HG02870 (cell line): ENCODE data around the gene STX1B.
"Not testable (repeated sequence)": the region's sequence is repeated elsewhere in the genome, so short reads cannot be mapped to it uniquely, and the experiment has no call there.

ENCODE experiments used
- ATAC-seq: cut with Tn5 transposase; IDR thresholded peaks from one replicate; pipeline ENCODE4 v1.9.1; 2021; ENCODE audit warnings: mild to moderate bottlenecking, moderate library complexity; ENCODE audit not compliant: unreplicated experiment

STX1B gene

DNA sequence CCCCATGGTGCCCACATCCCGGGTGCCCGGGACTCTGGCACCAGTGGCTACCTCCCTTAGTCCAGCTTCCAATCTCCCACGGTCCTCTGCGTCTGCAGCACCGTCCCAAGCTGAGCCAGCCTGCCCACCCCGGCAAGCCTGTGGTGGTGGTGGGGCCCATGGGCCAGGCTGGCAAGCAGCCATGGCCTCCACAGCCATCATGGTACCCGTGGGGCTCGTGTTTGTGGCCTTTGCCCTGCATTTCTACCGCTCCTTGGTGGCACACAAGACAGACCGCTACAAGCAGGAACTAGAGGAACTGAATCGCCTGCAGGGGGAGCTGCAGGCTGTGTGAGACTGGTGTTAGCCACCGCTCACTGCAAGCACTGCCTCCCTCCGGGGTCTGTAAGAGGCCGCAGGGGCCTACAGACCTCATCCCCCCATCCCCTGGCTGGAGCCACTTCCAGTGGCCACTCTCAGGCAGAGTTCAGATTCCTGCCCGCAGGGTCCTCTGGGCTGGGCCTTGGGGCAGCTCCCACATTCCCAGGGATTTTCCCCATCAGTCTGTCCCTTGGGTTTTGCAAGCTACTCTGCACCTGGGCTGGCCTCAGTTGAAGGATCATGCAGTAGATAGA is 56.8 kb downstream of the STX1B start:
- ATAC-seq = no peak

DNA sequence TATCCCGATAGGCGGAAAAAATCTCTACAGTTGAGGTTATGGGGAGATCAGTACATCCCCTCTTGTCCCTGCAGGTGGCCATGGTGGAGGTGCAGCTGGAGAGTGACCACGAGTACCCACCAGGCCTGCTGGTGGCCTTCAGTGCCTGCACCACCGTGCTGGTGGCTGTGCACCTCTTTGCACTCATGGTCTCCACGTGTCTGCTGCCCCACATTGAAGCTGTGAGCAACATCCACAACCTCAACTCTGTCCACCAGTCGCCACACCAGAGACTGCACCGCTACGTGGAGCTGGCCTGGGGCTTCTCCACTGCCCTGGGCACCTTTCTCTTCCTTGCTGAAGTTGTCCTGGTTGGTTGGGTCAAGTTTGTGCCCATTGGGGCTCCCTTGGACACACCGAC is 57.3 kb downstream of the STX1B start:
- ATAC-seq = no peak

DNA sequence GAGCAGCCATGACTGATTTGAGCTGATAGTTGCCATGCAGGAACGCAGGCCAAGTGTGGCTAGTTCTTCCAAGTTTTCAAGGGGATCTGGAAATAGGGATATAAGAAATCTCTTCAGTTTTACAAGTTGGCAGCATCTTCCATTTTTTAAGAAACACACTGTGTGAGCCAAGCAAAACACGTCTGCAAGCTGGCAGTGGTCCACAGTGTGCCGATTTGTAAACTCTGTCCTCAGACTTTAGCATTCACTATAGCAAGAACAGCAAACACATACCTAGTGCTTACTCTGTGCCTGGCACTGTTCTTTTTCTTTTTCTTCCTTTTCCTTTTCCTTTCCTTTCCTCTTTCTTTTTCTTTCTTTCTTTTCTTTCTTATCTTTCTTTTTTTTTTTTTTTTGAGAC is 58.7 kb downstream of the STX1B start:
- ATAC-seq = no peak

DNA sequence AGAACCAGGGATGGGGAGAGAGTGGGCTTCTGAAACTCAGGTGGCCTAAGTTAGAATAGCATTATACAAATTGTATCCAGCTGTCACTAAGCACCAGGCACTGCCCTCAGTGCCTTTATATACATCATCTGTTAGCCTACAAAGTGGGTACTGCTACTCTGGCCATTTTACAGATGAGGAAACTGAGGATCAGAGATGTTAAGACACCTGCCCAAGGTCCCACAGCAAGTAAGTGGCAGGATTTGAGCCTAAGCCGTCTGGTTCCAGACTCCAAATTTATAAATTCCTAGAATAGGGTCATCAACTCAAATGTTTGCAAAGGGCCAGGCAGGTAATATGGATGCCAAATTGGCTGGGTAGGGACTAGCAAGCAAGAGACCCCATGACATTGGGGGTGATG is 59.2 kb downstream of the STX1B start:
- ATAC-seq = no peak

DNA sequence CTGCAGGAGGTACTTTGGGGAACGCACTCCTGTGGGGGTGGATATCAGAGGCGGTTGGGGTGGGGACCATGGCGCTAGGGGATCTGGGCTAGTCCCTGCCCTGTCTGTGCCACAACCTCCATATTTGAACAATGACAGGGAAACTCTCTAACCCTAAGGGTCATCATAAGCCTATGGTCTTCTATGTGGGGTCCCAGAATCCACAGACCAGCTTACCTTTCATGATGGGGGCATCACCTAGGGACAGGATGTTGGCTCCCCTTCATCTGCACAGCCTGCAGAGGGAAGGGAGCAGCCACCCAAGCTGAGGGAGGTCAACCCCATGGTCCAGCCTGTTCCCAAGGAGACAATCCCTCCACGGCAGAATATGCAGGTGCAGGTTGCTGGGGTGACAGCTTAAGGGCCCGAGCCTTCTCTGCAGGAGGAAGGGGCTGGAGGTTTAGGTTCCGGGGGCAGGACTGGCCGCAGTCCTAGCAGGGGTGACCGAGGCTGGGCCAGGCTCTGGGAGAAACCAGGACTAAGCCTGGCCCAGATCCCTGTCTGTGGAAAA is 59.8 kb downstream of the STX1B start:
- no peak for ATAC-seq

DNA sequence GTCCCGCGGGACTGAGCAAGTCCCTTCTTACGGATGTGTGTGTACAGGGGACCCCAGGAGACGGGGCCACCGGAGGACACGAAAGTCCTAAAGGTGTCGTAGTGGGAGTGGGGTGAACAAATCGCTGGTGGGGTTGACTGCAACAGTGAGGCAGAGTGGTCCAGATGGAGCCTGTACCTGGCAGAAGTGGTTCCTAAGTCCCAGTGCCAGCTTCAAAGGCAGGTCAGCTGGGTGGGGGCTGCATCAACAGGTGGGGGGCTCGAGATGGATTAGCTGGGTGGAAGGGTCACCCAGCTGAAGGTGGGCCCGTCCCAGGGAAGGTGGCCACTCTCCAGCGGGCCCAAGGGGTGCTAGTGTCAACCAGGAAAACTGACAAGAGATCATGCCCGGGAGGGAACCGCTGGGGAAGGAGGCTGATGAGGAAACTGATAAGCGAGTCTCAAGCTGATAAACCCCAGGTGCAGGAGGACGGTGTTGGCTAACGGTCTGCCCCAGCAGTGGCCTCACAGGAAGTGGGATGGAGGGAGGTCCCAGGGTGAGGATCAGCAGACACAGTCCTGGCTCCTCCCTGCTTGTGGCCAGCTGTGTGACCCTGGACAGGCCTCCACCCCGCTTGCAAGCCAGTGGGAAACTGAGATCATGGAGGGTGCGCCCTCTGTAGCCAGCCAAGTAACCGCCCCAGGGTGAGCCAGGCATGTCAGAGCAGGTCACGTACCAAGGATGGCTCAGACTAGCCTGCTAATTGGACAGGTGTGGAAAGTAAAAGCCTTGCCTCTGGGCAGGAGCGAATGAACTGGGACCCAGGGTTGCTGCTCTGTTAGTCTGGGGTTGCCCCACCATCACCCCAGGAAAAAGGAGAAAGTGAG is 60.6 kb downstream of the STX1B start:
- no peak for ATAC-seq

DNA sequence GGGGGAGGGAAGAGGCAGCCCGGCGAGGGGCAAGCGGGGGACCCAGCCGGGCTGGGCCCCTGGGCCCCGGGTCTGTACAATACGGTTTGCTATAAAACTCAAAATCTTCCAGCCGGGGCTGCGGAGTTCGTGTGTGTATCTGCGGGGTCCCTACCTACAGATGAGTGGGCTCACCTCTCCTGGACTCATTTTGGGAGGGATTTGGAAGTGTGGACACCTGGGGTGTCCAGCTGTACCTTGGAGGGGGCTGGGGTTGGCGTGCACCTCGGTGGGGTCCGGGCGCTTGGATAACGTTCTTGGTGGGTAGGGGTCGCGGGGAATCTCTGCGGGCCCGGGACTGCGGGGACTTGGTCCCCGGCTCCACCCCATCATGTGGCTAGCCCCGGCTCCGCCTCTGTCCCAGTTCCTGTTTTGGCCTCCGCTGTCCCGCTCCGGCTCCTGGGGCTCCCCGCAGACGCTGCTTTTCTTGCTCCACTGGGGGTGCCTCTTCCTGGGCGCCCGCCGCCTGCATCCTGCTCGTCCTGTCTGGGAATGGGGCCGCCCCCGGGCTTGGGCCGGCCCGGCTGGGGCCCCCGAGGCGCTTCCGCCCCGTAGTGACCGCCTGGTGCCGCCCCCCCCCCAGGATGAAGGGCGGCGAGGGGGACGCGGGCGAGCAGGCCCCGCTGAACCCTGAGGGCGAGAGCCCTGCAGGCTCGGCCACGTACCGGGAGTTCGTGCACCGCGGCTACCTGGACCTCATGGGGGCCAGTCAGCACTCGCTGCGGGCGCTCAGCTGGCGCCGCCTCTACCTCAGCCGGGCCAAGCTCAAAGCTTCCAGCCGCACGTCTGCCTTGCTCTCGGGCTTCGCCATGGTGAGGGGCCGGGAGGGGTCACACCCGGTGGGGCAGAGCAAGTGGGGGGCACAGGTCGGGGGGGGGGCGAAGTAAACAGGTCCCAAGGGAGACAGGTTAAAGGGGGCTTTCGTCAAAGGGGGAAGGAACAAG is 61.5 kb downstream of the STX1B start, which contains the start of gene ORAI3:
Gene ORAI3, plus strand, starts transcription at position 402 of the 983 bp plus-strand sequence. Its CDS starts 222 bp downstream, at position 624.
- peak; percentile 59 for ATAC-seq

DNA sequence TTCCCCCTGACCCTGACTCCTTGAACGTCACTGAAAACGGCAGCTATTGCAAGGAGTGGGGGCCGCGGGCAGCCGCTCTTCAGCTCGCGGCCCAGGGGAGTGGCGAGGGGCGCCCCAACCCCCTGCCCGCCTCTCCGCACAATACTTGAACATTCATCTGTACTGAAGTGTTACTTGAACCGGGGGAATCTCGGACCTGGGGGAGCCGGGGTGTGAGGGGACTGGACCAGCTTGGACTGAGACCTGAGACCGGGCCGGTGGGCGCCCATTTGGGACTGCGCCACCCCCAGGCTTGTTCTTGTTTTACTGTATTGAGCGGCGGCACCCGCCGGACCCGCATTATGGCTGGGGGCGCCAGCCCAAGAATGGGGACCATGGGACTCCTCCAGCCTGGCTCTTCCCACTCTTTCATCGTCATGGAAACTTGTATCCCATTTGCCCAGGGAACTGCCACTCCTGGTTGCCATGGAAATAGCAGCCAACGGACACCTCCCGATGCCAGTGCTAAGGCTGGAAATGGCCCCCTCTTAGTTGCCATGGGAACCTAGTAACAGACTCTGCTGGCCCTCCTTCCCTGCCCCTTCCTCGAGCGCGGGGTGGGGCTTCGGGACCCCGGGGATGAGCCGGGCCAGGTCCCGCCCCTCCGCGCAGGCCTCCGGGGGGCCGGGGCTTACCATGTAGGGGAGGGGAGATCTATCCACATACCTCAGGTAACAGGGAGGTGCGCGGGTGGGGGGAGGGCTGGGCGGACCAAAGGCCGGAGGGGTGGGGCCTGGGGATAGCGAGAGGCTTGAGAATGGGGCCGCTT is 62.4 kb downstream of the STX1B start:
- no peak for ATAC-seq

DNA sequence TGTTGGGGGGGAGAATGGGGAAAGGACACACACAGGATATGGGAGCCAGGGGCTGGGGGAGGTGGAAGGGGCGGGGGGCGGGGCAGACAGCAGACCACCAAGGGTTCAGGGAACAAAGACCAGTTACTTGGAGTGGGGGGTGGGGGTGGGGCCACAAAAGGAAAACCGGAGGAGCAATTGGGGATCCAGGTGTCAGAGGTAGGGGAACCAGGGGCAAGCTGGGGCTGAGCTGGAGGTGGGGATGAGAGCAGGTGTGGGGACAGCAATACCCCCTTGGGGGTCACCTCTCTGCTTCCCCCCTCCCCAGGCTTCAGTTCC is 62.9 kb downstream of the STX1B start:
- no peak for ATAC-seq

DNA sequence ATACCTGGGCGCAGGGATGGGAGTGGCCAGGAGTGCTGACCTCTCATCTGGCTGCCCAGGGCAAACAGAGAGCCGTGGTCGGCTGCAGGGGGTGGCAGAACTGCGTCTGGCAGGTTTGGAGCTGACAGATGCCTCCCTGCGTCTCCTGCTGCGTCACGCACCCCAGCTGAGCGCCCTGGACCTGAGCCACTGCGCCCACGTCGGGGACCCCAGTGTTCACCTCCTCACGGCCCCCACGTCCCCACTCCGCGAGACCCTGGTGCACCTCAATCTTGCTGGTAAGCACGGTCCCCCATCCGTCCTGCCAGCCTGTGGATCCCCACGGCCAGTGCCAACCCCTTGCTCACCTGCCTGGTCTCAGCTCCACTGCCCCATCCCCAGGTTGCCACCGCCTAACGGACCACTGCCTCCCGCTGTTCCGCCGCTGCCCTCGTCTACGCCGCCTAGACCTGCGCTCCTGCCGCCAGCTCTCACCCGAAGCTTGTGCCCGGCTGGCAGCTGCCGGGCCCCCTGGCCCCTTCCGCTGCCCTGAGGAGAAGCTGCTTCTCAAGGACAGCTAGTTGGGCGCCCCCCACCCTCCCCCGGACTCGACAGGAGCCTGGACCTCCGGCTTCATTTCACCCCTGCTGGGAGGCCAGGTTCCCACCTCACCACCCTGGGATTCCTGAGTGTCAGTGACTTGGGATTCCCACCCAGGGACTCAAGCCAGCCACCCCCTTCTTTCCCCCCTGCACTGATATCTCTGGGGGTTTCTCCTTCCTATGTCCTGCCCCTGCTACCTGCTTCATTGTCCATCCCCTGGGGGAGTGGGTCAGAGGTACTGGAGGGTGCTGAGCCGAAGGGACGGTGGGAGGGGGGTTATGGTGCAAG is 63.5 kb downstream of the STX1B start:
- no peak for ATAC-seq

DNA sequence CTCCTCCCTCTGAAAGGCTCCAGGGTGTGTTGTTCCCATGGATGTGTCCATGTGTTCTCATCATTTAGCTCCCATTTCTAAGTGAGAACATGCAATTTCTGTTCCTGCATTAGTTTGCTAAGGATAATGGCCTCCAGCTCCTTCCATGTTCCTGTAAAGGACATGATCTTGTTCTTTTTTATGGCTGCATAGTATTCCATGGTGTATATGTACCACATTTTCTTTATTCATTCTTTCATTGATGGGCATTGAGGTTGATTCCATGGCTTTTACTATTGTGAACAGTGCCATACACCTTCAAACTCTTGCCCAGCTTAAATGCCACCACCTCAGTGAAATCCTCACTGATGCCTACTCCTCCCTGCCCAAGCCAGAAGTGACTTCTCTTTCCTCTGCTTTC is 66.1 kb downstream of the STX1B start:
- ATAC-seq = no peak

DNA sequence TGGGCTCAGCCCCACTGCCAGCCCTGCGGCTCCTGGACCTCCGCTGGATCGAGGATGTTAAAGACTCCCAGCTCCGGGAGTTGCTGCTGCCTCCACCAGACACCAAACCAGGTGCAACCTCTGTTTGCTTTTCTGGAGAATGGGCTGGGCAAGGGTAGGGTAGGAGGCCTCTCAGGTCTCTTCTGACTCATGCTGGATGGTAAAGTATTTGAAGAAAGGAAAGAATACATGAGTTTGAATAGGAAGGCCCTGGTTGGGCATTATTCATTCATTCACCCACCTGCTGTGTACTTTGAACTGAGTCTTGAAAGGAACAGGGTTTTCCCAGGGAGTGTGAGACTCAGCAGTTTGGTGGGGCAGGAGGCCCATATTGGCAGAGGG is 68.0 kb downstream of the STX1B start:
- ATAC-seq = no peak

DNA sequence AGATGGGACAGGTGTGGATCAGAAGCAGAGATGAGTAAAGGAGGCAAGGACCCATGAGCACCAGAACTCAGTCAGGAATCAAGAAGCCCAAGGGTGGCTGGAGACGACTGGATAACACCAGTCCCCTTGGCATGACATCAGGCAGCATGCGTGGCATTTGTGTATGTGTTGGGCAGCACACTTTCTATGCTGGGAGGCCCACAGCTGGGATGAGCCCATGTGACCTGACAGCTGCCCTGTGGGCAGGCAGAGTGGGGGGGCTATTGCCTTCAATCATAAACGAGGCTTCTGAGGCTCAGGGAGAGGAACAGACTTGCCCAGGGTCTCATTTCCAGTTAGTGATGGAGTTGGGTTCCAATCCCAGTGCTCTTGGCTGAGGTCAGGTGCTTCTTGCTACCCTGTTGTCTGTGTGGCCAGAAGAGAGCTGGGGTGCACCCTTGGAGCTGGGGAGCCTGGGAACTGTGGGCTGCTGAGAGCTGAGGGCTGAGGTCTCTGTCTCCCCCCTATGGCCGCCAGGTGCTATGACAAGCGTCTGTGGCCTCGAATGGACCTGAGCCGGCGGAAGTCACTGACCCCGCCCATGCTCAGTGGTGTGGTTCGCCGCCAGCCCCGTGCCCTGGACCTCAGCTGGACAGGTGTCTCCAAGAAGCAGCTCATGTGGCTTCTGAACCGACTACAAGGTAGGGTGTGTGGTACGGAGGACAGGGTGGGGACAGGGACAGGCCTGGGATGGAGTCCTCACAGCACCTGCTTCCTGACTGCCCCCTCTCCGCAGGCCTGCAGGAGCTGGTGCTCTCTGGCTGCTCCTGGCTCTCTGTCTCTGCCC is 68.6 kb downstream of the STX1B start:
- ATAC-seq = peak; percentile 82

DNA sequence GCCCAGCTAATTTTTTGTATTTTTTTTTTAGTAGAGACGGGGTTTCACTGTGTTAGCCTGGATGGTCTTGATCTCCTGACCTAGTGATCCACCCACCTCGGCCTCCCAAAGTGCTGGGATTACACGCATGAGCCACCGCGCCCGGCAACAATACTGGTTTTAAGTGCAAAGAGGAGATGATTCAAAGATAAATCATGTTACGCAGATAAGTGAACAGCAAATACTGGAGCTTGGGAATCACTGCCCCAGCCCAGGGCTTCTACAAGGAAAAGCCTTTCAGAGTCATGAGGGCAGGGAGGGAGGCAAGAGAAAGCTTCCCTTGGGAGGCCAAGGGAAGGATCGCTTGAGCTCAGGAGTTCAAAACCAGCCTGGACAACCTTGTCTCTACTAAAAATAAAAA is 70.9 kb downstream of the STX1B start:
- ATAC-seq = not testable (repeated sequence)
